Colonic mucosa (tissue), 4 donors: ENCODE results near the gene C4orf51. TPM values are rescaled to one million over a fixed set of nuclear protein-coding genes. Genes with fewer than 3 reads are reported as not detected.
A peak's percentile ranks its signal among the peaks of the same experiment; 100 is the strongest.

Experiments used
- DNase-seq: peaks from one replicate; pipeline ENCODE4 v3.0.0-alpha.2; 2020
- H3K27ac ChIP-seq: fragments of 200-600 bp; one replicate; pipeline ENCODE4 v1.8.0; 2021
- H3K27me3 ChIP-seq: fragments of 200-600 bp; one replicate; pipeline ENCODE4 v1.8.0; 2021
- H3K36me3 ChIP-seq: fragments of 200-600 bp; one replicate; pipeline ENCODE4 v1.8.0; 2021
- H3K4me1 ChIP-seq: fragments of 200-600 bp; one replicate; pipeline ENCODE4 v1.8.0; 2021; ENCODE audit warnings: mild to moderate bottlenecking
- H3K4me3 ChIP-seq: fragments of 200-600 bp; one replicate; pipeline ENCODE4 v1.8.0; 2021
- H3K9ac ChIP-seq, 2 donors: one replicate each; pipeline ENCODE4 v1.7.0; 2013; ENCODE audit warnings: control low read depth in 2 of 2, low read depth in 2 of 2, low read length in 2 of 2
- H3K9me3 ChIP-seq: fragments of 200-600 bp; one replicate; pipeline ENCODE4 v1.8.0; 2021
- intact Hi-C: fragments of 100-400 bp; cut with DNase I; formaldehyde crosslinking; loops from one replicate; pipeline ENCODE4 v1.14.1; 2022
- total RNA-seq, 2 donors: library from RNA; stranded (reverse); fragmentation: NEBNext Ultra II Directional in 1 of 2; extraction: Animal tissue kit (Norgen Biotek cat#: 25700) in 1 of 2; gene quantifications; one replicate each; pipeline ENCODE4 v1.2.1, GENCODE V29; 2021
- TF ChIP-seq, protein P1 (sequence below): fragments of 200-600 bp; IDR thresholded peaks from one replicate; pipeline ENCODE4 v1.8.0; 2022; ENCODE audit warnings: antibody characterized with exemption, mild to moderate bottlenecking
- donor health status: healthy.
- donor health status: DM: no; HTN: no; CAD: no.
- donor health status: DM: no; HTN: no; CAD: no.

C4orf51 gene
- total RNA-seq, 2 donors from 2014 or later: not detected

DNA sequence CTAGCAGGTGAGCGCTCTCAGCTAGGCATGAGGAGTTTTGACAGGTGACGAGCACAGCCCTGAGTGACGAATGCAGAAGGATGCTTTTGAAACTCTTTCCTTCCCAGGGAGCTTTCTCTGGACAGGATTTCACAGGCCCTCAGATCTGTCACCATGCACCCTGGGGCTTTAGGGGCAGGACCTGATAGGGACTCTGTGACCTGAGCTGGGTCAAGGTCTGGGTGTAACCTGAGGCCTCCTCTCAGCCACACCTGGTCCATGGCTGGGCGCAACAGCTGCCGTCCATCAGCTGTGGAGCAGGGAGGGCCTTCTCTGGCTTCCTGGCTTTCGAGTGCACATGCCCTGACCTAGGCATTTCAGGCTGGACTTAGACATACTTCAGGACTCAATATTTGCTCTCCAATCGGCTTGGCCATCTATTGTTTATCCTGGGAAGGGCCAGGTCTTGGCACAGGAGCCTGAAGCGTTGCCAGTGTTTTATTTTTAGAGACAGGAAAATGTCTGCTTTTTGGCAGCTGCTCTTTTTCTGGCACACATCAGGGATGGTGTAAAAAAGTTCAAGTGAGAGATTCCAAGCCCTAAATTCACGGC, 56.4 kb downstream of the C4orf51 start:
- peak; percentile 24 for DNase-seq
- H3K9me3 ChIP-seq: no peaks in the 10 kb centered on the region
- no peak overlapping the region for H3K9ac ChIP-seq
- intact Hi-C loops: loop anchor here (10.0 kb wide), 1 partner anchor 112 kb away; no protein-coding TSS in a partner anchor
- H3K27ac ChIP-seq: no peak overlapping the region
- no peak overlapping the region for H3K4me3 ChIP-seq
- no peaks in the 10 kb centered on the region for H3K27me3 ChIP-seq
- no peaks in the 10 kb centered on the region for H3K36me3 ChIP-seq
- TF ChIP-seq, protein P1, sequence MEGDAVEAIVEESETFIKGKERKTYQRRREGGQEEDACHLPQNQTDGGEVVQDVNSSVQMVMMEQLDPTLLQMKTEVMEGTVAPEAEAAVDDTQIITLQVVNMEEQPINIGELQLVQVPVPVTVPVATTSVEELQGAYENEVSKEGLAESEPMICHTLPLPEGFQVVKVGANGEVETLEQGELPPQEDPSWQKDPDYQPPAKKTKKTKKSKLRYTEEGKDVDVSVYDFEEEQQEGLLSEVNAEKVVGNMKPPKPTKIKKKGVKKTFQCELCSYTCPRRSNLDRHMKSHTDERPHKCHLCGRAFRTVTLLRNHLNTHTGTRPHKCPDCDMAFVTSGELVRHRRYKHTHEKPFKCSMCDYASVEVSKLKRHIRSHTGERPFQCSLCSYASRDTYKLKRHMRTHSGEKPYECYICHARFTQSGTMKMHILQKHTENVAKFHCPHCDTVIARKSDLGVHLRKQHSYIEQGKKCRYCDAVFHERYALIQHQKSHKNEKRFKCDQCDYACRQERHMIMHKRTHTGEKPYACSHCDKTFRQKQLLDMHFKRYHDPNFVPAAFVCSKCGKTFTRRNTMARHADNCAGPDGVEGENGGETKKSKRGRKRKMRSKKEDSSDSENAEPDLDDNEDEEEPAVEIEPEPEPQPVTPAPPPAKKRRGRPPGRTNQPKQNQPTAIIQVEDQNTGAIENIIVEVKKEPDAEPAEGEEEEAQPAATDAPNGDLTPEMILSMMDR: no peak
- H3K4me1 ChIP-seq: peaks cover 10% of the 10 kb centered on the region

DNA sequence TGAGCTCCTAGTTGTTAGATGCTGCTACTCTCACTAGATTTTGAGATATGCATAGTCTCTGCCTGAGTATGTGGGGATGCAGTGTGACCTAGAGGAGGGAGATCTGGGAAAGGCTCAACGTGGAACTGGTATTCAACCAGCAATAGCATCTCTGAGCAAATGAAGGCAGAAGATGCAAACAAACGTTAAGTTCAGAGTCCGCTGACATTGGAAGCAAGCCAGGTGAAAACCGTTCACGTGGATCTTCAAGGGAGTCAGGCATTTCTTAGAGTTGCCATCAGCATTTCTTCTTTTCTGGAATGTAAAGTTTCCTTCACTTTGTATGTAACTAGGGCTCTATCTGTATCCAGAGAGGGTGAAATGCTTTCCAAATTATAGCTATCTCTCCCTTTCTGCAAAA, 59.9 kb downstream of the C4orf51 start:
- no peak overlapping the region for H3K27ac ChIP-seq
- H3K27me3 ChIP-seq: no peaks in the 10 kb centered on the region
- no peaks in the 10 kb centered on the region for H3K9me3 ChIP-seq
- no peaks in the 10 kb centered on the region for H3K4me1 ChIP-seq
- H3K9ac ChIP-seq: no peak overlapping the region
- intact Hi-C loops: loop anchor here (10.0 kb wide), 1 partner anchor 115 kb away; no protein-coding TSS in a partner anchor
- H3K4me3 ChIP-seq: no peak overlapping the region
- DNase-seq: peak; percentile 80
- H3K36me3 ChIP-seq: no peaks in the 10 kb centered on the region
- TF ChIP-seq, protein P1: no peak

DNA sequence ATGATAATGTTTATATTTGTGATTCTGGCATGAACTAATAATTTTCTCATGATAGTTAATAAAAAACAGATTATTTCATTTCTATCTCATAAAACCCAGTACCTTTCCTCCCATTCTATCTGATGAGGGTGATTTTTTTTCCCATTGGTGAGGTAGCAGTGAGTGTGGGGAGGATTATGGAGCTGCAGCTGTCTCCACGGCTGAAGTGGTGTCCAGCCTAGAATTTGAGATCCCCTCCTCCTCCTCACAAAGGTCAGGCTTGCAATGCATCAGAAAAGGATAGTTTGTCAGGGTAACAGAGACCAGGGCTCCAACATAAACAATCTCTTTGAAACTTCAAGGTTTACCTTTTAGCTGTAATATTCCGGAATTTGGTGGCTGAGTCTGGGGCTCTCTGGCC, 60.9 kb downstream of the C4orf51 start:
- Histone ChIP-seq H3K9me3 (no peaks in the 10 kb centered on the region), H3K27ac (no peak overlapping the region), H3K4me3 (no peak overlapping the region), H3K36me3 (no peaks in the 10 kb centered on the region), H3K27me3 (no peaks in the 10 kb centered on the region), H3K9ac (no peak overlapping the region), H3K4me1 (no peaks in the 10 kb centered on the region)
- intact Hi-C loops: no loop called here
- TF ChIP-seq, protein P1: no peak
- DNase-seq: no peak

DNA sequence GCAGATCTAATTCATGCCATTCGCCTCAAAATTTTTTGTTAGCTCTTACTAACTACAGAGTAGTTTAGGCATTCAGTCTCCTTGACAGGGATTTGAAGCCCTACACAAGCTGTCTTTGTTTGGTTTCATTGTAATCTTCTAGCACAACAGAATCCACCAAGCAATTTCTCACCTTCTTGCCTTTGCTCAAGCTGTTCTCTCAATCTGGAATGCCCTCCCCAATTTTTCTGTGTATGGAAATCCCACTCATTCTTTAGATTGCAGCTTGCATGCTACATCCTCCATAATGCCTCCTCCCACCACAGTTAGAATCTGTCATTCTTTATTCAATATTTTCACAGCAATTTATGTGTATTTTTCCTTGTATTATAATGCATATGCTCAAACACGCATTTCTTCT, 63.7 kb downstream of the C4orf51 start:
- no peak overlapping the region for H3K27ac ChIP-seq
- no peaks in the 10 kb centered on the region for H3K9me3 ChIP-seq
- no peak overlapping the region for H3K4me3 ChIP-seq
- DNase-seq: no peak
- H3K9ac ChIP-seq: no peak overlapping the region
- H3K36me3 ChIP-seq: no peaks in the 10 kb centered on the region
- intact Hi-C loops: no loop called here
- no peaks in the 10 kb centered on the region for H3K4me1 ChIP-seq
- H3K27me3 ChIP-seq: no peaks in the 10 kb centered on the region
- TF ChIP-seq, protein P1: no peak

DNA sequence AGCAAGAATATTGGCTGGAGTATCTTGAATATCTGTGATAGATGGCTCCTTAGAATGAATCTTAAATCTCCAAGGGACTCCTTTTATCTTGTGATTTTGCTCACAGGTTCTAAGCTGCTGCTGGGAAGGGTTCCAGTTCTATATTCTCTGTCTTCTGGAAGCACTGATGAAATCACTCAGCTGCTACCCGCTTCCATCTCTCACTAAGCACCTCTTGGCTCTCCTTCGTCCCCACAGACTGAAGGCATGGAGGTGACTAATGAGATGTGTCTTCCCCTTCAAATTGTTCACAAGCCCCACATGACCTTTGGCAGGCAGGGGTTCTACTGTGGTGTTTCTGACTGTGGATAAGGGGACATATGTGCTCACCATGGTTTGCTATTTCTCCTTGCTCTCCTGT, 75.9 kb downstream of the C4orf51 start:
- Histone ChIP-seq H3K27me3 (no peaks in the 10 kb centered on the region), H3K9me3 (no peaks in the 10 kb centered on the region), H3K4me1 (no peaks in the 10 kb centered on the region), H3K36me3 (no peaks in the 10 kb centered on the region), H3K9ac (no peak overlapping the region), H3K4me3 (no peak overlapping the region), H3K27ac (no peak overlapping the region)
- DNase-seq: no peak
- intact Hi-C loops: no loop called here
- TF ChIP-seq, protein P1: no peak
